NCI-H748 (cell line): ENCODE data around the gene ITPR2.
A peak's percentile ranks its signal among the peaks of the same experiment; 100 is the strongest.

Experiments
- DNase-seq: peaks from one replicate; lab custom pipeline; 2025; ENCODE audit not compliant: unreplicated experiment; lab: John Stamatoyannopoulos, UW

ITPR2 gene

DNA sequence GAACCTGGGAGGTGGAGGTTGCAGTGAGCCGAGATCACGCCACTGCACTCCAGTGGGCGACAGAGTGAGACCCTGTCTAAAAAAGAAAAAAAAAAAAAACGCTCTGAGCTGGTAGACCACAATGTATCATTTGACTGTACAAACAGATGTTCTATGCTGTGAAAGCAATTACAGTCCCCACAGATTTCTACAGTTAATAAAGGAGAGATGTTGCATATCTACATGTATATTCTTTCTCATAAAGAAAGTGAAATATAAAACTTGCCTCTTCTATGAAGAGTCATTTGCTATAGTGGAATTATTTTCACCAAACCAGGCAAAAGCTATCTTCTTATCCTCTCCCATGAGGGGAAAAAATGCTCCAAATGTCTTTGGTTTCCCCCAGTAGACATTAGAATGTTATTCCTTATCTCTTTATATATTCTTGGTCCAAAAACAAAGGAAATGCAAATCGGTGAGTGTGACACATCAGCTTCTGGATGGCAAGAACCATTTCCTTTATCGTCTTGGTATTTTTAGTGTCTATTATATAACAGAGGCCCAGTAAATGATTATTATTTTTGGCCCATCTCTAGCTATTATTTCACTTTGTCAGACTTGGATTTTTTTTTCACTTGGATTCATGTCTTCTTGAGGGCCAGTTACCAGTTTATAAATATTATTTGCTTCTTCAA is 407.3 kb downstream of the ITPR2 start:
- DNase-seq: no peak

DNA sequence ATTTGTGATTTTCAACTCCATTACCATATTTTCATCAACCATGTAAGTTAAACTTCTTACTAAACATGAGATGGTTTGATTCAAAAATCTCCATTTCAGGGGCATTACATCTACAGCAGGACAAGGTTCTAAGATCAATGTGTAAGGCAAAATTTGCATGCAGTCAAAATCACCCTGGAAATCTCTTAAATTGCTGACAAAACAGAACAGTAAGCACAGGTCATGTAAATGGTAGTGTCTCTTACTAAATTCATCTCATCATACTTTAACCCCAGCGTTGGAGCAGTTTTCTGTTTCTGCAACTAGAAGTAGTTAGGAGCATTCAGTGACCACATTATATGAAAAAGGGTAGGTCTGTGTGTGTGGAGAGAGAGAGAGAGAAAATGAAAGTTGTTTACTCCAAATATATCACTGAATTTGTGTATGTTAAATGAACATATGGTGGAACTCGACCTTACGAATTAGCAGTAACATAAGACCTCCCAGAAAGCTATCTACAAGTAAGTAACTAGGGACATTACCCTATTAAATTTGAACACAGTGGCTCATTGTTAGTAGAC is 410.1 kb downstream of the ITPR2 start:
- DNase-seq: no peak

DNA sequence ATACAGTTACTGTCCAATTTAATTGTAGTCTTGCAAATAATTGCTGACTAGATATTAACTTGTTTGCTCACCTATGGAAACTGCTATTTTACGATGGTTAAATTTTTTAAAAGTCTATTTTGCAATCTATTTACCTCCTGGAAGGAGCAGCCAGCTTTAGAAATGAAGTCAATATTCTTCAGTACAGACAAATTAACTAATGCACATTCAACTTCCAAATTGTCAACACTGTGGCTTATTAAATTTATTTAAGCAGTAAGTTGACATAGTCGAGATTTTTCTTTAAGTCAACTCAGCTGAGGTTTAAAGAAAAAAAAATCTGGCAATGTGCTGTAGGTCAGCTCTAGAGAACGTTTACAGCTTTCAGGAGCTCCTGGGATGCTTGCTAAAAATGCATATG is 416.4 kb downstream of the ITPR2 start:
- peak; percentile 21 for DNase-seq

DNA sequence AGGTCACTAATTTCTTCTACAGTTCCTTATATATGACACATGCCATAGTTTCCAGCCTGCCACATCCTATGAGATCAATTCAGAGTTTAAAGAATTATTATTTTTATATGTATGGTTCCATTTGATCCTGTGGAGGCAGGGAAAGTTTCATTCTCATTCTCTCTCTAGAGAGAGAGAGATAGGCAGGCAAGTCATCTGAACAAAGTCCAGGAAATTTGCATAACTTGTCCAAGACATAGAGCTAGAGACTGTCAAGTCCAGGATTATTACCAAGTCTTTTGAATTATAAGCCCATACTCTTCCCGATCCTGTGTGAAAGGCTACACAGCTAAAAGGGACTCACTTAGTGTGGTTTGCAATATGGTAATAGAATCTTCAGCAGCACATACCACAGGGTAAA is 422.3 kb downstream of the ITPR2 start:
- no peak for DNase-seq

DNA sequence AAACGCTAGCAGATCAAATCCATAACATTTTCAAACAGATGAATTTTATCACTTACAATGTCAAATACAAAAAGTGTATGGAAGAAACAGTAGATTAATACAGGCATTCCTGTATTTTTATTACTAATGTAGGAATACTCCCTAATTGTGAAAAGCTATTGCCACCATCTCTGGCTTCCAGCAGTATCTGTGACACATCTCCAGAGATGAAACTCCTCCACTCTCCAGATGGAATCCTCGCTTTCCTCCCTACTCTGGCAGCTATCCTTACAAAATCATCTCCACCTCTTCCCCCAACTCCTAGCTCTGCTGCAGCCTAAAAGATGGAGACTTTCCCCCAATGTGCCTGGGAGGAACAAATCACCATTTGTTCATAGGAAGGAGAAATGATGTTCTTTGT is 426.2 kb downstream of the ITPR2 start:
- DNase-seq: no peak

DNA sequence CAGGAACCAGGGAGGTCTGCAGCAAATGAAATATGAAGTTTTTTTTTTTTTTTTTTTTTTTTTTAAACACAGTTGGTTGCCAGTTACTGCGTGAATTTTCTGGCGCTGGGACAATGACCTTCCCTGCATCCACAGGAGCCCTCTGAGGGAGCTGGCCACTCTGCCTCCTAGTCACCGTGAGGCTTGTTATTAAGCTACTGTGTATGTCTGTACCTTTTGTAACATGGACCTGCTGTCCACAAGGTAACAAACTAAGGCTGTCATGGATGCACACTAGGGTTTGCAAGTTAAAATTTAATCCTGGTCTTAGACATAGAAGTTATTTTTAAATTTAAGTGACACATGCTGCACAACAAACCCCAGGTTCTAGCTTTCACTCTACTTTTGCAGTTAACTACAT is 426.6 kb downstream of the ITPR2 start:
- no peak for DNase-seq

DNA sequence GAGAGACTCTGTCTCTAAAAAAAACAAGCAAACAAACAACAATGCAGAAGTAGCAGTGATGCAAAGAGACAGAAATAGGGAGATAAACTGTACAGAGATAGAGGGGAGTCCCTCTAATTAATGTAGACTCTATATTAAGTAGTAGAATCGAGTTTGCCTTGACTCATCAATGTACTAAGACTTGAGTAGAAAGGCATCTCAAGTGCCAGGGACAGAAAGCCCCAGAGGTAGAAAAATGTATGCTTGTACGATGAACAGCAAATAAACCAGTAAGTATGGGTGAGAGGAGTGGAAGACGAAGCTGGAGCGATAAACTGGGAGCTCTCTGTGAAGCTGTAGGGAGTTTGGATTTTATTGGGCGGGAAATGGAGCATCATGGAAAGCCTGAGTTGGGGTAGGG is 429.4 kb downstream of the ITPR2 start:
- no peak for DNase-seq

DNA sequence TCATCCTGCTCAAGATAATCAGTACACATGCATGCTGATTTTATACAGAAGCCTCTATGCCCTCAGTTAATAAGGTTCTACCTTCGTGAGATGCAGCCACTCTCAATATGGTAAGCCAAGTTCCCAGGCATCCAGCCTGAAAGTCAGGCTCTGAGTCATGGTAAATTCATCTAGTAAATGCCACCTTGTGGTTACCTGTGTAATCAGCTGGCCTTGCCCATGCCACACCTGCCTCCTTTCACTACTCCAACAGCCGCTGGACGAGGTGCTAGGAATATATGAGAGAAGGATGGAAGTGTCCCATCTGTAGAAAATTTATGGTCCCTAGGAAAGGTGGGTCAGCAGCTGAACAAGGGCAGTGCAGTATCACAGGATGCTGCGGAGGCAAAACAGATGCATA is 430.3 kb downstream of the ITPR2 start:
- peak; percentile 69 for DNase-seq

DNA sequence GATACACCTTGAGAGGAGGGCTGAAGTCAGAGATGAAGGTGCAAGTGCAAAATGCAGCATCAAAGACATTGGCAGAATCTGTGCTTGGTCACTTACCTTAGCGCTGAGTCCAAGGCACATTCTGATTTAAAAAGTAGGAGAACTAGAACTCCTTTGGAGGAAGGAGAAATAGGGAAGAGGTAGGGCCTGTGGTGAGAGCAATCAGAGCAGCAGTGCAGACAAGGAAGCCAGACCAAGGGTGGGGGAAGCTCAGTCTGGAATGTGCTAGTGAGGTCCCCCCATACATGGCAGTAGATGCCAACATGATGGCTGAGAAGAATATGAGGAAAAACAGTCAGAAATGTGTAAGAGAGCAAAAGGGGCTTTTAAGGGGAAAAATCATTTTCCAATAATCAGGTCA is 431.1 kb downstream of the ITPR2 start:
- no peak for DNase-seq

DNA sequence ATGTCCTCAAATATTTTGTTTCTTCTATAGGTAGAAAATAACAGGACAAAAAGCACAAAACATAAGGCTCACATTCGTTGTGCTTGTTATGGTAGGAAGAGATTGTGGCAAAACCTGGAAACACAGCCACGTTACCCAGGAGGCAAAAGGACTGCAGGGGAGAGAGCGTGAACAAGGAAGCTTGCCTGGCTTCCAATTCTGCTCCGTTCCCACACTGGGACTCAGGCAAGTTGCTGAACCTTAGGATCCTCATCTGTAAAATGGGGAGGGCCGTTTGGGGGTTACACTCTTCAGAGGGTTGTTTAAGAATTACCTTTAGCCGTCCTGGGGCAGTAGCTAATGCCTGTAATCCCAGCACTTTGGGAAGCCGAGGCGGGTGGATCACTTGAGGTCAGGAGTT is 432.4 kb downstream of the ITPR2 start:
- no peak for DNase-seq

DNA sequence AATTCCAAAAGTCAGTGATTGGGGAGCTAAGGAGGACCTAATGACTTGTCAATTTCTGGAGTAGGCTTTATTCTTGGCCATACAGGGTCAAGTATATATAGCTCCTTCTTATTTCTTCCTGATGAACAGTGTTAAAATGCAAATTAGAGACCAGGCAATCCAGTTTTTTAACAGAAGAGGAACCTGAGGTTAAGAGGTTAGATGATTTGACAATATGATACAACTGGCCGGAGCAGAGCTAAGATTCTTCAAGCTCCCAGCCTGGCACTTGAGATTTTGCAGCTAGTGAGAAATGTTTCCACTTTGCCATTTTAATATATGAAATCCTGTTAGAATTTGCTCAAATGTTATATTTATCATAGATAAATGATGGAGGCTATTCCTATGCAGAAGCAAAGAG is 433.6 kb downstream of the ITPR2 start:
- DNase-seq: no peak

DNA sequence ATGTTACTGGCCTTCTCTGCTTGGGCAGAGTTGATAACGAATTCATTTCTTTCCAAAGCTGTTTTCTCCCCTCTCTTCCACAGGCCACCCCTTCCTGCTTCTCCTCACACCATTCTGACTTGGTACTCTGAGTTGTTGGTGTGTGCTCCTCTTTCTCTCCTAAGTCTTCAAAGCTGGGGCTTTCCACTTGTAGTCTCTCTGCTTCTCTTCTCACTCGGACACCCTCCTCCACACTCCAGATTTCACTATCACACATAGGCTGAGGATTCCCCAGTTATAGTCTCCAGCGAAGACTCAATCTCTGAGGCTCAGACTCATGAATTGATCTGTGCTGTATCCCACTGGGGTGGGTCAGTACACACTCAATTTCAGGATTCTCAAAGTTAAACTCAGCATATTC is 436.6 kb downstream of the ITPR2 start:
- no peak for DNase-seq

DNA sequence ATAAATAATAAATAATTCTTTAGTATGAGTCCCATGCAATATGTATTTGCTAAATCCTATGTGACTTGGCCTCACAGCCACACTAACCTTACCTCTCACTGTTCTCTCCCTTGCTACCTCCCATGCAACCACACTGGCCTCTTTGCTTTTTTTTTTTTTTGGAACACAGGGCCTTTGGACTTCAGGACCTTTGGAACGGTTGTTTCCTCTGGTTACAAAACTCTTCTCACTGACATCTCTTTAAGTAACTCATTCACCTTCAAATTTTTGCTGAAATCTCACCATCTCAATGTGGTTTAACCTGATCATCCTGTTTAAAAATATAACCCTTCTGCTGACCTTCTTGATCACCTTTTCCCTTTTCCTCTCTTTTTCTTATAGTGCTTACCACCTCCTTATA is 443.7 kb downstream of the ITPR2 start:
- no peak for DNase-seq

DNA sequence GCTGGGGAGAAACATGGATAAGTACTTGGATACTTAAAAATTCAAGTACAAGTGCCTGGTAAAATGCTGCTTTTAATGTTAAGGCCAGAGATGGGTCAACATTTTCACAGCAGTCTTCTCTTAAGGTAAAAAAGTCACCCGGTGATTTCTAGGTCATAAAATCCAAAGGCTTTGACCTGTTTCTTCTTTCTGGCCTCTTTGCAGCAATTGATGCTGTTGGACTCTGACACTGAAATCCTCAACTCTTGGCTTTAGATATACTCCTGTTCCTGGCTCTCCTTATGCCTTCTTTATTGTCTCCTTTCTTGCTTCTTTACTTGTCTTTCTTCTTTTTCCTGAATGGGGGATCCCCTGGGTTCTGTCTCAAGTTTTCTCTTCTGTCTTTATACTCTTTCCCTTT is 448.5 kb downstream of the ITPR2 start:
- DNase-seq: no peak

DNA sequence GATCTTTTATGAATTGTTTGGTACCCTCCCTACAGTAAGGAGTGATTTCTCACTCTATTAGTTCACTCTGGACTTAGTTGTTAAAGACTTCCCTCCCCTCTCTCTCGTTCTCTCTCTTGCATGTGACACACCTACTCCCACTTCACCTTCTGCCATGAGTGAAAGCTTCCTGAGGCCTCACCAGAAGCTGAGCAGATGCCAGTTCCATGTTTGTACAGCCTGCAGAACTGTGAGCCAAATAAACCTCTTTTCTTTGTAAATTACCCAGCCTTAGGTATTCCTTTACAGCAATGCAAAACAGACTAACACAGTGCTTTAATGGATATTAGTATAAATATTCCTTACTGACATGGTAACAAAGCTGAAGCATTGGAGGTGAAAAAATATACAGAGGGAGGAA is 450.0 kb downstream of the ITPR2 start:
- no peak for DNase-seq

DNA sequence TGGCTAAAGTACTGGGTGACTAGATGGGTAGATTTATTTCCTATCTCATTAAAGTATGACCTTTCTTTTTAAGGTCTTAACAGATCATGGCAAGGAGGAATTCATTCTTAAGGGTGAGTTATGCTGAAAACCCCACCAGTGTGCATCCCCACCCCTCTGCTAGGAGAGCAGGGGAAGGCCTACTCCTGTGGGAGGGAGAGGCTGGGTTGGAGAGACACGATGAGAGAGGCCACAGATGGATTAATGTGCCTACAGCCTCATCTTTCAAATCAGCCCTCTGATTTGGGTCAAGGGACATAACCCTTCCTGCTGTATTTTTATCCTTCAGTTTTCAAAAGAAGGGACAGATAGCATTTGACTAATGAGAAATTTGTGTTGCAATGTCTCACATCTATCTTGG is 452.1 kb downstream of the ITPR2 start:
- DNase-seq: no peak

DNA sequence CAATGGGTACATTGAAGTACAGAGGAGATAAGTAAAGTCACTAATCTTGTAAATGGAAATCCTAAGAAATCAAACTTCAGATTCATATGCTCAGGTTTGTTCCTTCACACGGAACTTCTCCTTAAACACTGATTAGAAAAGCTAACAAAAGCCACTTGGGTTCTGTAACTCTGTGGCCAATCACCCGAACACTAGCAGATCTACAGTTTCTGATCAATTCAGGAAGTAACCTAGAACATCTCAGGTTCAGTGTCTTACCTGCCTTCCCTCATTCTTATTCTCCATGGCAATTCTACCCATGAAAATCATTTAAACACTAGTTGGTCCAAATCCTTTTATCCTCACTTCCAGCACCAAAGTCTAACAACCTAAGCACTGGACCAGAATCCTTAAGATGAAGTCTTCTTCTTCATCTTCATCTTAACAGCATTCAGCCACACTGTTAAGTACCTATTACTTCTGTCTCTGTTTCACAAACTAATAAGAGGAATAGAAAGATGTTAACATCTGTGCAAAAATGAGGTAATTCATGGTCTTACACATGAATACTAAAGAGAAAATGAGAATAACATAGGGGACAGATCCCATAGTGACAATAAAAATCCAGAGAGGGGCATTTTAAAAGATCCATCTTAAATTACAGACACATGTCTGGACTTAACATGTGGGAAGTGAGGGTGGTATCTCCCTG is 453.1 kb downstream of the ITPR2 start:
- no peak for DNase-seq

DNA sequence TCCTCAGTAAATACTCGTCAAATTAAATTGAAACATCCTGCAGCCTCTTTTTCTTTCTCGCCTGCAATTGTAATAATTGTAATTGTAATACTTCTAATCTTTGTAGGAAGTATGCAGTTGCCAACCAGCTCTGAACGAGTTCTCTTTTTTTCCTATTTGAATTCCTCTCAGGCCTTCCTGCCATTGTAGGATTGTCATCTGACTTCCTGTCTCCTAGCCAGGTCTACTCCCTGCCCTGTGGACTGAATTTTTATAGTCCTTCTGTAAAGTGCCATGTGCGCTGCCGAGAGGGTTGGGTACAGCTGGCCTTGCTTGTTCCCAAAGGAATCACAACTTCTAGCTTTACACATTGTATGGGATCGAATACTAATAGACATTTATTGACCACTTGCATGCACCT is 454.3 kb downstream of the ITPR2 start:
- no peak for DNase-seq

DNA sequence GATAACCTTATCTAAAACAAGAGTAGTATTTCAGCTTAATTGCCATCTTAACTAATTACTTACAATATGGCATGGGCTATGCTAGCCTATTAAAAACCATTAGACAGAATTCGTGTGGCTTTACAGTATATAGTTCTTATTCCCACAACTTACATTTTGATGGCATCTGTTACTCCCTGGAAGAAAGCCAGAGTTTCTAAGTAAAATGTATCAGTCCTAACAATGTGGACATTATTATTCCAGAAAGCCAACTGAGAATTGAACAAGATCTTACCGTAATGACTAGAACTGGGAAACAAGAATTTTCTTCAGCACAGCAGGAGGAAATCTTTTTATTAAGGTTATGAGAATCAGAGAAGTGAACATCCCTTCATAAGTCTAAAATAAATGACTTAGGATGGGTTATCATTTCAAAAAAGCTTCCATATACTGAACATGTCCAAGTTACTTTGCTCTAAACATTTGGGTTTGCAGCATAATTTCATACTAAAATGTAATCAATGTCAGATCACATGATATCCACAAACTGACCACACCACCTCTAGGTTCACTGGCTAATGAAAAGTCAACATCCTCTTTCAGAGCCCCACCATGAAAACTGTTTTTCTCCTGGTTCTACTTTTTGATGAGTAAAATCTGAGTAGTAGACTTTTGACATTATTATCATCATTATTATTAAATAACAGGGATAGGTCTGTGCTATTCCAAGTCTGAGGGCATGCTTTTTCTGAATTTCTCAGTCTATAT is 457.9 kb downstream of the ITPR2 start:
- DNase-seq: no peak

DNA sequence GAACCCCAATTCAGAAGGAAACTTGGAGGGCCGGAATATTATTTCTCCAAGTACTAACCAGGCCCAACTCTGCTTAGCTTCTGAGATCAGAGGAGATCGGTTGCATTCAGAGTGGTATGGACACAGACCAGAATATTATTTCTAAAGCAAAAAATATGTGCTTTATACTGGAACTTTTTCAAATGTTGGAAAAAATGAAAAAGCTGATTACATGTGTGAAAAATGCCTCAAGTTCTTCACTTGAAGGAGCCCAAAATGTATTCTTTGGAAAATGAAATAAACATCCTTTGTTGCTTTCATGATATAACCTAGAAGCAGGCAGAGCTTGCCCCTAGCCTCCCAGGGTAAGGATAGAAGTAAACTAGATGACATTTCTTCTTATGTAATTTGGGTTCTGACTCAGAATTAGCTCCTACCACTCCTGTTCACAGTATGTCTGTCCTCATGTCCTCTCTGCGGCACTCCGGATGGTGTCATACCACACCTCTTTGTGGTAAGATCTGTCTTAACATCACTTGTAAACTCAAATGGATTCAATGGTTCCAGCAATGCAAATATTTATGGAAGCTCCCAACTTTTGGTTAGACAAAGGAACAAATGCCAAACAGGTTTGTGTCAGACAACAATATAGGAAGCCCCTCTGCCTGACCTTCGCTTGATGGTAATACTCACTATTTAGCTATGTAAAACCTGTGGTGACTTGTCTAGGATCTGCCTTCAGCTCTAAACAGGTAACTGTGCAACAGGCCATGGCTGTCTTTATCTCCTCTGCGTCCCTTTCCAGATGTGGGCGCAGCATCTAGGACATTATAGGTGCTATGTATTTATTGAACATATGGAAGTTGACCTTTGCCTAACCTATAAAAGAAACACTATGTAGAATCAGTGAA is 459.1 kb downstream of the ITPR2 start:
- no peak for DNase-seq

DNA sequence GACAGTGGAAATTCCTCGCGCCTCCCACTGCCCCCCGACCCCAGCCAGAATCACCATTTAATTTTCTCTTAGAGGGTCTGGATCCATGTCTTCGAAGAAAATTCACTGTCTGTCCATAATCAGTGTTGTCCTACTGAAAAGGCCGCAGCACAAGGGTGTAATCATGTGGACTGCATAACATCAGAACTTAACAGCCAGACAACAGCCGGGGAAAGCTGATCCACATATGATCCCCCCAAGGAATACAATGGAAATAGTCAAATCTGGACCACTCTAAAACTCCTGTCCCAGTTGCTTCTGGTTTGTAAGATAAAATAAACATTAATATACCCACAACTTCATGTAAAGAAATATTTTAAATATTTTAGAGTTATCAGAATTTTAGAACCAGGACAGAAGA is 460.1 kb downstream of the ITPR2 start:
- no peak for DNase-seq
